GM12878 (cell line): Measurements from ENCODE around the gene BORCS6. TPM values are rescaled to one million over a fixed set of nuclear protein-coding genes. Genes with fewer than 3 reads are reported as not detected.

Experiments used
- BHLHE40 ChIP-seq, 2 experiments: fragments of 450-650 bp in 1 of 2; IDR thresholded peaks; 2 replicates each; pipeline ENCODE4 v1.6.1; 2011 to 2017; ENCODE audit warnings: low read depth in 2 of 2, borderline replicate concordance in 1 of 2, improper control_type of control experiment in 1 of 2, low read length in 1 of 2, mild to moderate bottlenecking in 1 of 2
- CTCF ChIP-seq, 3 experiments: IDR thresholded peaks in 2 of 3; conservative IDR thresholded peaks in 1 of 3; 2 replicates each; pipeline ENCODE4 v1.5.1; 2011; ENCODE audit warnings: low read depth in 3 of 3, low read length in 3 of 3, mild to moderate bottlenecking in 3 of 3, control low read depth in 2 of 3, moderate library complexity in 2 of 3, inconsistent platforms in 1 of 3, mixed read lengths in 1 of 3; ENCODE audit not compliant: control insufficient read depth in 2 of 3, insufficient read depth in 1 of 3; ENCODE audit errors: extremely low read depth in 1 of 3
- IRF5 ChIP-seq: fragments of 450-650 bp; IDR thresholded peaks from 2 replicates; pipeline ENCODE4 v1.6.1; 2017; ENCODE audit warnings: borderline replicate concordance
- MAX ChIP-seq: IDR thresholded peaks from 2 replicates; pipeline ENCODE4 v1.6.1; 2012; ENCODE audit warnings: low read depth, low read length, improper control_type of control experiment
- MYC ChIP-seq: IDR thresholded peaks from 2 replicates; pipeline ENCODE4 v1.6.1; 2011; ENCODE audit warnings: mild to moderate bottlenecking, low read length, moderate library complexity, inconsistent platforms; ENCODE audit not compliant: insufficient read depth, insufficient replicate concordance, insufficient read length, severe bottlenecking
- PAX5 ChIP-seq: IDR thresholded peaks from 2 replicates; pipeline ENCODE4 v1.6.1; 2011; ENCODE audit warnings: low read depth, low read length, borderline replicate concordance
- POLR2AphosphoS5 ChIP-seq: IDR thresholded peaks from 2 replicates; pipeline ENCODE4 v1.6.1; 2011; ENCODE audit warnings: mild to moderate bottlenecking, low read length, inconsistent platforms
- RCOR1 ChIP-seq: conservative IDR thresholded peaks from 2 replicates; pipeline ENCODE4 v1.6.1; 2012; ENCODE audit warnings: low read depth, low read length, improper control_type of control experiment
- RUNX3 ChIP-seq: IDR thresholded peaks from 2 replicates; pipeline ENCODE4 v1.6.1; 2012; ENCODE audit warnings: low read length, inconsistent platforms
- SPI1 ChIP-seq: IDR thresholded peaks from 2 replicates; pipeline ENCODE4 v1.6.1; 2011; ENCODE audit warnings: low read depth, mild to moderate bottlenecking, low read length, moderate library complexity, borderline replicate concordance; ENCODE audit not compliant: insufficient read depth
- USF1 ChIP-seq: IDR thresholded peaks from 2 replicates; pipeline ENCODE4 v1.6.1; 2011; ENCODE audit warnings: borderline replicate concordance, low read depth, mild to moderate bottlenecking, moderate library complexity, mixed read lengths, low read length; ENCODE audit not compliant: insufficient read depth; ENCODE audit errors: extremely low read length
- polyA plus RNA-seq, 11 experiments: library from polyadenylated mRNA; depleted of rRNA in 4 of 11; unstranded in 6 of 11; stranded (reverse) in 5 of 11; fragments of >200 nt; fragmentation: Nextera tagmentation in 4 of 11; fragmentation: Illumina TruSeq in 1 of 11; extraction: Ambion mirVana in 4 of 11; extraction: Trizol in 1 of 11; gene quantifications; 1 replicate in 1 of 11; 2 replicates in 10 of 11; pipeline versions ENCODE4 v1.2.1 to v1.2.3, GENCODE V29; 2011 to 2016; ENCODE audit warnings: inconsistent platforms in 2 of 11, missing spikeins in 2 of 11, low read depth in 1 of 11
- total RNA-seq, 4 experiments: library from RNA; depleted of rRNA in 3 of 4; stranded (reverse); fragments of >200 nt in 3 of 4; fragmentation: Illumina TruSeq in 1 of 4; extraction: Trizol in 1 of 4; gene quantifications; 2 replicates each; pipeline versions ENCODE4 v1.2.1 to v1.2.3, GENCODE V29; 2013 to 2021

Gene BORCS6
- total and polyA plus RNA-seq, 10 of the 15 experiments (the other 5 are each of a cell fraction or from before 2014, with no cell fraction given): 0.37 to 14.1 (median 6.7) TPM

- TF ChIP-seq CTCF (IDR thresholded peaks at IDR 0.05 in 2 of 3, conservative IDR thresholded peaks at IDR 0.05 in 1 of 3; ENCODE audit: control insufficient read depth in 2 of 3, extremely low read depth in 1 of 3, insufficient read depth in 1 of 3, low read depth in 3 of 3, low read length in 3 of 3): peak; percentile 39 to 59 (median 46); a peak in 4 of 6 replicates
- TF ChIP-seq RUNX3: peak; percentile 29
- TF ChIP-seq PAX5: 0 out of 2 replicates have a peak, but pooled peaks have one; percentile 2
- peak; percentile 72 for TF ChIP-seq MYC
- peak; percentile 69 for TF ChIP-seq MAX
- no peak for TF ChIP-seq SPI1
- peak in 1 of 2 experiments; percentile 3; a peak in 1 of 4 replicates for TF ChIP-seq BHLHE40 (IDR thresholded peaks at IDR 0.05; ENCODE audit: borderline replicate concordance in 1 of 2, low read depth in 2 of 2, low read length in 1 of 2)
- TF ChIP-seq IRF5: no peak
- TF ChIP-seq RCOR1: no peak
- peak; percentile 61 for TF ChIP-seq USF1
- TF ChIP-seq POLR2AphosphoS5: 0 out of 2 replicates have a peak, but pooled peaks have one; percentile 17
These were observed 33.6 kb upstream of the BORCS6 start (continued) for GRCh38 chr17:8223356-8224126.
